SK-N-SH treated with all-trans-retinoic acid at 6 μM for 48 hours (cell line): ENCODE measurements around the gene SEC62.

Experiments used
- ATAC-seq: fragments of 200-7000 bp; cut with Tn5 transposase; 3 replicates; pipeline ENCODE4 v1.9.1; 2020; ENCODE audit warnings: mild to moderate bottlenecking, moderate library complexity
- BACH2 ChIP-seq: fragments of 250-450 bp; sonication (Bioruptor Pico); IDR thresholded peaks from 2 replicates; pipeline ENCODE4 v1.9.0; 2021; ENCODE audit warnings: mild to moderate bottlenecking, borderline replicate concordance
- CSRNP3 ChIP-seq: fragments of 250-450 bp; sonication (Bioruptor Pico); IDR thresholded peaks from 2 replicates; pipeline ENCODE4 v1.5.1; 2021; ENCODE audit warnings: mild to moderate bottlenecking, moderate library complexity
- ESRRG ChIP-seq: fragments of 250-450 bp; sonication (Bioruptor Pico); IDR thresholded peaks from 2 replicates; pipeline ENCODE4 v1.6.1; 2021; ENCODE audit warnings: mild to moderate bottlenecking
- GLIS3 ChIP-seq: fragments of 250-450 bp; sonication (Bioruptor Pico); IDR thresholded peaks from 2 replicates; pipeline ENCODE4 v1.5.0; 2020; ENCODE audit warnings: mild to moderate bottlenecking, moderate library complexity
- ISL1 ChIP-seq: fragments of 250-450 bp; sonication (Bioruptor Pico); IDR thresholded peaks from 2 replicates; pipeline ENCODE4 v2.1.2; 2022; ENCODE audit warnings: mild to moderate bottlenecking, moderate library complexity
- OSR1 ChIP-seq: fragments of 250-450 bp; sonication (Bioruptor Pico); IDR thresholded peaks from 2 replicates; pipeline ENCODE4 v1.8.0; 2022; ENCODE audit warnings: moderate library complexity, mild to moderate bottlenecking, inconsistent platforms
- PATZ1 ChIP-seq: fragments of 250-450 bp; sonication (Bioruptor Pico); IDR thresholded peaks from 2 replicates; pipeline ENCODE4 v1.8.0; 2020; ENCODE audit warnings: mild to moderate bottlenecking, moderate library complexity, borderline replicate concordance
- RARB ChIP-seq: fragments of 250-450 bp; sonication (Bioruptor Pico); IDR thresholded peaks from 2 replicates; pipeline ENCODE4 v1.8.0; 2021; ENCODE audit warnings: mild to moderate bottlenecking, moderate library complexity
- SNAI2 ChIP-seq: fragments of 250-450 bp; sonication (Bioruptor Pico); IDR thresholded peaks from 2 replicates; pipeline ENCODE4 v1.5.0; 2020; ENCODE audit warnings: mild to moderate bottlenecking, moderate library complexity
- TCF4 ChIP-seq: fragments of 250-450 bp; sonication (Bioruptor Pico); IDR thresholded peaks from 2 replicates; pipeline ENCODE4 v1.8.0; 2021; ENCODE audit warnings: mild to moderate bottlenecking, moderate library complexity, borderline replicate concordance
- TOX ChIP-seq: fragments of 250-450 bp; sonication (Bioruptor Pico); IDR thresholded peaks from 2 replicates; pipeline ENCODE4 v1.8.0; 2021; ENCODE audit warnings: mild to moderate bottlenecking, moderate library complexity, borderline replicate concordance
- TSHZ2 ChIP-seq: fragments of 250-450 bp; sonication (Bioruptor Pico); IDR thresholded peaks from 2 replicates; pipeline ENCODE4 v1.5.0; 2020; ENCODE audit warnings: mild to moderate bottlenecking, moderate library complexity
- ZFP30 ChIP-seq: fragments of 450-650 bp; formaldehyde crosslinking; IDR thresholded peaks from 2 replicates; pipeline ENCODE4 v1.5.0; 2022; ENCODE audit warnings: mild to moderate bottlenecking, moderate library complexity
- ZNF565 ChIP-seq: fragments of 450-650 bp; formaldehyde crosslinking; conservative IDR thresholded peaks from 2 replicates; pipeline ENCODE4 v1.5.0; 2020; ENCODE audit warnings: low read depth, mild to moderate bottlenecking, moderate library complexity
- ZNF8 ChIP-seq: fragments of 450-650 bp; formaldehyde crosslinking; IDR thresholded peaks from 2 replicates; pipeline ENCODE4 v1.5.0; 2020; ENCODE audit warnings: mild to moderate bottlenecking, moderate library complexity
- TF ChIP-seq, protein P1 (sequence below): fragments of 250-450 bp; sonication (Bioruptor Pico); IDR thresholded peaks from 2 replicates; pipeline ENCODE4 v1.8.0; 2021; ENCODE audit warnings: low read depth, mild to moderate bottlenecking, moderate library complexity, borderline replicate concordance
- TF ChIP-seq, protein P2 (sequence below): fragments of 250-450 bp; sonication (Bioruptor Pico); IDR thresholded peaks from 2 replicates; pipeline ENCODE4 v1.5.1; 2020; ENCODE audit warnings: low read depth, mild to moderate bottlenecking, moderate library complexity

The SEC62 gene

DNA sequence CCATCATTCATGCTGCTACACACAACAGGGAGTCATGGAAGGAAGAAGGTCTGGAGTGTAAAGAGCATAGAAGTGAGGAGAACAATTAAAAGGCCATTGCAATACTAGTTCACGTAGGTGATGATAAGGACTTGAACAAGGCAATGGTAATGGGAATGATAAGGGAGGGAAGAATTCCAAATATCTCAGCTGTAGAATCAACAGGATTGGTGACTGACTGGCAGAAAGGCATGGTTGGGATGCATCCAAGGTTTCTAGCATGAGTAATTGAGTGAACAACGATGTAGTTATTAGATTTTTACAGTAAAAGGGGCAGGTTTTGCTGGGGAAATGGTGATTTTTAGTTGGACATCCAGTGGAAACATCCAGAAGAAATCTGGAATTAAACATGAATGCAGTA lies 2.4 kb upstream of the SEC62 start (continued):
- no peak for TF ChIP-seq TSHZ2 (CRISPR knock-in tag)
- no peak for TF ChIP-seq RARB (CRISPR knock-in tag)
- no peak for TF ChIP-seq TCF4 (CRISPR knock-in tag)

DNA sequence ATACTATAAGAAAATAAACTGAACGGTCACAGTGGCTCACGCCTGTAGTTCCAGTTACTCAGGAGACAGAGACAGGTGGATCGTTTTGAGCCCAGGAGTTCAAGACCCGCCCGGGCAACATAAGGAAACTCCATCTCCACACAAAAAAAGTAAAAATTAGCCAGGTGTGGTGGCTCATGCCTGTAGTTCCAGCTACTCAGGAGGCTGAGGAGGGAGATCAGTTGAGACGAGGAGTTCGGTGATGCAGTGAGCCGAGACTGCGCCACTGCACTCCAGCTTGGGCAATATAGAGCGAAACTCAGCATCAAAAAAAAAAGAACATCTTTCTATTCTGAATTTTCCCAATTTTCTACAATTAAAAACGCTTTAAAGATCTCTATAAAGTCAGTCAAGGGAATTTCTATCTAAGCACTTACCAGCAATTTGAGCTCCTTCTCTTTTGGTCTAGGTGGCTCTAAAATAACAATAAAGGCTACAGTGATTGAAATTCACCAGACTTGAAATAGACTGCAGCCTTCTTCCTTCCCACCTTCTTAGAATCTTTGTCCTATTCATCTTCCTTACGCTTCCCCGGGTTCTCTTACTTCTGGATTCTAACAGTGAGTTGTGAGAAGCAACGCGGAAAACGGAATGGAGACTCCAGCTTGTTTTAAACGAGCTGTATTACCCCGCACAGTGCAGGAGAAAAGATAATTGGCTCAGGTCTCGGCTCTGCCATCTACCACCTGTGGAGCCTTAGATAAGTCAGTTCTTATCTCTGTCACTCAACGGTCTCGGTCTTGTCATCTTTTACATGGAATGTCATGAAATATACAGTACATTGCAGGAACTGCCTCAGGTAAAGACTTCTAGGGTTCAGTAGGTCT lies 812 bp upstream of the SEC62 start:
- ATAC-seq = no peak
- TF ChIP-seq, protein P1, sequence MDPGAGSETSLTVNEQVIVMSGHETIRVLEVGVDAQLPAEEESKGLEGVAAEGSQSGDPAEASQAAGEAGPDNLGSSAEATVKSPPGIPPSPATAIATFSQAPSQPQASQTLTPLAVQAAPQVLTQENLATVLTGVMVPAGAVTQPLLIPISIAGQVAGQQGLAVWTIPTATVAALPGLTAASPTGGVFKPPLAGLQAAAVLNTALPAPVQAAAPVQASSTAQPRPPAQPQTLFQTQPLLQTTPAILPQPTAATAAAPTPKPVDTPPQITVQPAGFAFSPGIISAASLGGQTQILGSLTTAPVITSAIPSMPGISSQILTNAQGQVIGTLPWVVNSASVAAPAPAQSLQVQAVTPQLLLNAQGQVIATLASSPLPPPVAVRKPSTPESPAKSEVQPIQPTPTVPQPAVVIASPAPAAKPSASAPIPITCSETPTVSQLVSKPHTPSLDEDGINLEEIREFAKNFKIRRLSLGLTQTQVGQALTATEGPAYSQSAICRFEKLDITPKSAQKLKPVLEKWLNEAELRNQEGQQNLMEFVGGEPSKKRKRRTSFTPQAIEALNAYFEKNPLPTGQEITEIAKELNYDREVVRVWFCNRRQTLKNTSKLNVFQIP = no peak
- TF ChIP-seq CSRNP3 (CRISPR knock-in tag) (no peak), ISL1 (CRISPR knock-in tag) (no peak), BACH2 (CRISPR knock-in tag) (no peak), ZFP30 (CRISPR knock-in tag) (no peak), ZNF8 (CRISPR knock-in tag) (no peak), SNAI2 (CRISPR knock-in tag) (no peak), TOX (no peak), TSHZ2 (CRISPR knock-in tag) (no peak), OSR1 (CRISPR knock-in tag) (no peak), GLIS3 (no peak), ZNF565 (CRISPR knock-in tag) (no peak), PATZ1 (CRISPR knock-in tag) (no peak), ESRRG (CRISPR knock-in tag) (no peak)
- TF ChIP-seq, protein P2, sequence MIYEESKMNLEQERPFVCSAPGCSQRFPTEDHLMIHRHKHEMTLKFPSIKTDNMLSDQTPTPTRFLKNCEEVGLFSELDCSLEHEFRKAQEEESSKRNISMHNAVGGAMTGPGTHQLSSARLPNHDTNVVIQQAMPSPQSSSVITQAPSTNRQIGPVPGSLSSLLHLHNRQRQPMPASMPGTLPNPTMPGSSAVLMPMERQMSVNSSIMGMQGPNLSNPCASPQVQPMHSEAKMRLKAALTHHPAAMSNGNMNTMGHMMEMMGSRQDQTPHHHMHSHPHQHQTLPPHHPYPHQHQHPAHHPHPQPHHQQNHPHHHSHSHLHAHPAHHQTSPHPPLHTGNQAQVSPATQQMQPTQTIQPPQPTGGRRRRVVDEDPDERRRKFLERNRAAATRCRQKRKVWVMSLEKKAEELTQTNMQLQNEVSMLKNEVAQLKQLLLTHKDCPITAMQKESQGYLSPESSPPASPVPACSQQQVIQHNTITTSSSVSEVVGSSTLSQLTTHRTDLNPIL (CRISPR knock-in tag) = no peak
